ENCODE measurements around the gene FRS3. TPM values are rescaled to one million over a fixed set of nuclear protein-coding genes. Genes with fewer than 3 reads are reported as not detected.

FRS3 gene
- total and polyA plus RNA-seq, 2 of the 13 experiments (the other 11 are each of a cell fraction or from before 2014, with no cell fraction given) = 3.0 to 7.4 TPM

GRCh38 chr6:41723530-41724227, 56.0 kb downstream of the FRS3 start (continued):
- TF ChIP-seq, protein P1, sequence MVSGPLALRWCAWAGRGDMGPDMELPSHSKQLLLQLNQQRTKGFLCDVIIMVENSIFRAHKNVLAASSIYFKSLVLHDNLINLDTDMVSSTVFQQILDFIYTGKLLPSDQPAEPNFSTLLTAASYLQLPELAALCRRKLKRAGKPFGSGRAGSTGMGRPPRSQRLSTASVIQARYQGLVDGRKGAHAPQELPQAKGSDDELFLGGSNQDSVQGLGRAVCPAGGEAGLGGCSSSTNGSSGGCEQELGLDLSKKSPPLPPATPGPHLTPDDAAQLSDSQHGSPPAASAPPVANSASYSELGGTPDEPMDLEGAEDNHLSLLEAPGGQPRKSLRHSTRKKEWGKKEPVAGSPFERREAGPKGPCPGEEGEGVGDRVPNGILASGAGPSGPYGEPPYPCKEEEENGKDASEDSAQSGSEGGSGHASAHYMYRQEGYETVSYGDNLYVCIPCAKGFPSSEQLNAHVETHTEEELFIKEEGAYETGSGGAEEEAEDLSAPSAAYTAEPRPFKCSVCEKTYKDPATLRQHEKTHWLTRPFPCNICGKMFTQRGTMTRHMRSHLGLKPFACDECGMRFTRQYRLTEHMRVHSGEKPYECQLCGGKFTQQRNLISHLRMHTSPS (CRISPR knock-in tag; IDR thresholded peaks at IDR 0.05; ENCODE audit: low read depth) = peak; percentile 53; the same call in 1 of the 2 replicates
- no peak for TF ChIP-seq GTF2F1 (IDR thresholded peaks at IDR 0.05; ENCODE audit: low read length)
- TF ChIP-seq KIAA2018 (CRISPR knock-in tag; IDR thresholded peaks at IDR 0.05; ENCODE audit: borderline replicate concordance) = no peak
- no peak for TF ChIP-seq ZNF101 (CRISPR knock-in tag; IDR thresholded peaks at IDR 0.05; ENCODE audit: borderline replicate concordance, low read depth)
- TF ChIP-seq FOXO1 (CRISPR knock-in tag; IDR thresholded peaks at IDR 0.05) = peak; percentile 73; the same call in 1 of the 2 replicates
- TF ChIP-seq RFX3 (CRISPR knock-in tag; IDR thresholded peaks at IDR 0.05) = no peak
- TF ChIP-seq HNF1B (CRISPR knock-in tag; IDR thresholded peaks at IDR 0.05) = no peak
- TF ChIP-seq RAD21 (CRISPR knock-in tag; IDR thresholded peaks at IDR 0.05) = 0 out of 2 replicates have a peak, but pooled peaks have one; percentile 23
- TF ChIP-seq, protein P2, sequence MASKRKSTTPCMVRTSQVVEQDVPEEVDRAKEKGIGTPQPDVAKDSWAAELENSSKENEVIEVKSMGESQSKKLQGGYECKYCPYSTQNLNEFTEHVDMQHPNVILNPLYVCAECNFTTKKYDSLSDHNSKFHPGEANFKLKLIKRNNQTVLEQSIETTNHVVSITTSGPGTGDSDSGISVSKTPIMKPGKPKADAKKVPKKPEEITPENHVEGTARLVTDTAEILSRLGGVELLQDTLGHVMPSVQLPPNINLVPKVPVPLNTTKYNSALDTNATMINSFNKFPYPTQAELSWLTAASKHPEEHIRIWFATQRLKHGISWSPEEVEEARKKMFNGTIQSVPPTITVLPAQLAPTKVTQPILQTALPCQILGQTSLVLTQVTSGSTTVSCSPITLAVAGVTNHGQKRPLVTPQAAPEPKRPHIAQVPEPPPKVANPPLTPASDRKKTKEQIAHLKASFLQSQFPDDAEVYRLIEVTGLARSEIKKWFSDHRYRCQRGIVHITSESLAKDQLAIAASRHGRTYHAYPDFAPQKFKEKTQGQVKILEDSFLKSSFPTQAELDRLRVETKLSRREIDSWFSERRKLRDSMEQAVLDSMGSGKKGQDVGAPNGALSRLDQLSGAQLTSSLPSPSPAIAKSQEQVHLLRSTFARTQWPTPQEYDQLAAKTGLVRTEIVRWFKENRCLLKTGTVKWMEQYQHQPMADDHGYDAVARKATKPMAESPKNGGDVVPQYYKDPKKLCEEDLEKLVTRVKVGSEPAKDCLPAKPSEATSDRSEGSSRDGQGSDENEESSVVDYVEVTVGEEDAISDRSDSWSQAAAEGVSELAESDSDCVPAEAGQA (IDR thresholded peaks at IDR 0.05; ENCODE audit: low read depth) = 0 out of 2 replicates have a peak, but pooled peaks have one; percentile 57
- TF ChIP-seq, protein P2 (CRISPR knock-in tag; IDR thresholded peaks at IDR 0.05; ENCODE audit: borderline replicate concordance) = no peak
